ENCODE data around the gene LSM11. TPM values are rescaled to one million over a fixed set of nuclear protein-coding genes. Genes with fewer than 3 reads are reported as not detected.

The LSM11 gene
- polyA plus RNA-seq, 1 experiment = 2.5 TPM

DNA sequence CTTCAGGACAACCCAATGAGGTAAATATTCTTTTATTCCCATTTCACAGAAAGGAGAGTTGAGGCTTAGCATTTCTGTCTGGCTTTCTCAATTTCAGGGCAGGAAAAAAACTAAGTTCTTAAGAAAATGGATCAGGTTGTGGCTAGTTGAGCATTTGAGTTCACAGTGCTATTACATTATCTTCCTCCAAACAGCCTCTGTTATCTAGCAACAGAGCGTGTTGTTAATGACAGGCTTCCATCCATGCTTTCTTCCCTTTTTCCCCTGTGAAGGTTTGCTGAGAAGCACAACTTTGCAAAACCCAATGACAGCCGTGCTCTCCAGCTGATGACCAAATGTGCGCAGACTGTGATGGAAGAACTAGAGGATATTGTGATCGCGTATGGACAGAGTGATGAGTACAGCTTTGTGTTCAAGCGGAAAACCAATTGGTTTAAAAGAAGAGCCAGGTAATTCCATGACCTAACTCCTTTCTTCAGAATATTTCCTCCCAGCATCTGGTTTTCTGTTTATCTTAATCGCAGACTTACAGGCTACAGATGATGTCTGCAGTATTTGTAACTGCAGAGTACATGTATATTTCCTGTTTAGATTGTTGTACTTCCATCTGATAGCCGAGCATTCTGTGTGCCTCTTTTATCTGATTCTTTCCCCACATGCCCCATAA, 10.8 kb upstream of the LSM11 start:
- no peak for DNase-seq (ENCODE audit: low read depth, low spot score)
- Histone ChIP-seq H3K27me3 (ENCODE audit: control insufficient read depth, insufficient read depth, low read length) (no peaks in the 10 kb centered on the region), H3K27ac (ENCODE audit: low read depth, low read length) (no peak overlapping the region), H3K4me3 (ENCODE audit: low read depth, low read length) (no peak overlapping the region), H3K9me3 (ENCODE audit: control insufficient read depth, insufficient read depth, low read length) (no peaks in the 10 kb centered on the region)
- ChIA-PET POLR2A (no interaction called here), CTCF (interaction anchor here (2.4 to 3.8 kb wide), 2 partner anchors 11 to 300 kb away, joined by 10 to 47 read pairs; partner anchors contain the start of gene LSM11)
- TF ChIP-seq, protein P1, sequence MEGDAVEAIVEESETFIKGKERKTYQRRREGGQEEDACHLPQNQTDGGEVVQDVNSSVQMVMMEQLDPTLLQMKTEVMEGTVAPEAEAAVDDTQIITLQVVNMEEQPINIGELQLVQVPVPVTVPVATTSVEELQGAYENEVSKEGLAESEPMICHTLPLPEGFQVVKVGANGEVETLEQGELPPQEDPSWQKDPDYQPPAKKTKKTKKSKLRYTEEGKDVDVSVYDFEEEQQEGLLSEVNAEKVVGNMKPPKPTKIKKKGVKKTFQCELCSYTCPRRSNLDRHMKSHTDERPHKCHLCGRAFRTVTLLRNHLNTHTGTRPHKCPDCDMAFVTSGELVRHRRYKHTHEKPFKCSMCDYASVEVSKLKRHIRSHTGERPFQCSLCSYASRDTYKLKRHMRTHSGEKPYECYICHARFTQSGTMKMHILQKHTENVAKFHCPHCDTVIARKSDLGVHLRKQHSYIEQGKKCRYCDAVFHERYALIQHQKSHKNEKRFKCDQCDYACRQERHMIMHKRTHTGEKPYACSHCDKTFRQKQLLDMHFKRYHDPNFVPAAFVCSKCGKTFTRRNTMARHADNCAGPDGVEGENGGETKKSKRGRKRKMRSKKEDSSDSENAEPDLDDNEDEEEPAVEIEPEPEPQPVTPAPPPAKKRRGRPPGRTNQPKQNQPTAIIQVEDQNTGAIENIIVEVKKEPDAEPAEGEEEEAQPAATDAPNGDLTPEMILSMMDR (IDR thresholded peaks at IDR 0.05; ENCODE audit: low read depth, low read length) = no peak

DNA sequence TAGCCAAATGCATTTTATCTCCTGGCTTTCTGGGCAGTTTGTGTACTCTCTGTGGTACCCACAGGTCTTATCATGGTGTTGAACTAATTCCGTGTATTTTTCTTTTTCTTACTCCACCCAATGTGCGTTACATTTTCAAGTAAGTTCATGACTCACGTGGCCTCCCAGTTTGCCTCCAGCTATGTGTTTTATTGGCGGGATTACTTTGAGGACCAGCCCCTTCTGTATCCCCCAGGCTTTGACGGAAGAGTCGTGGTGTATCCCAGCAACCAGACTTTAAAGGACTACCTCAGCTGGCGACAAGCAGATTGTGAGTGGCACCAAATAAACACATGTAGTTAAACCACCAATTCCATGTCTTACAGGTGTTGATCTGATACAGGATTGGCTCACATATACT, 9.1 kb upstream of the LSM11 start:
- CTCF ChIA-PET = interaction anchor here (0.8 to 1.0 kb wide), 2 partner anchors 9 kb away, joined by 4 to 7 read pairs; partner anchors contain the start of gene LSM11
- TF ChIP-seq, protein P1 (IDR thresholded peaks at IDR 0.05; ENCODE audit: low read depth, low read length) = no peak
- no peaks in the 10 kb centered on the region for H3K9me3 ChIP-seq (ENCODE audit: control insufficient read depth, insufficient read depth, low read length)
- no peak overlapping the region for H3K4me3 ChIP-seq (ENCODE audit: low read depth, low read length)
- no peak for DNase-seq (ENCODE audit: low read depth, low spot score)
- POLR2A ChIA-PET = no interaction called here
- no peak overlapping the region for H3K27ac ChIP-seq (ENCODE audit: low read depth, low read length)
- H3K27me3 ChIP-seq (ENCODE audit: control insufficient read depth, insufficient read depth, low read length) = no peaks in the 10 kb centered on the region

DNA sequence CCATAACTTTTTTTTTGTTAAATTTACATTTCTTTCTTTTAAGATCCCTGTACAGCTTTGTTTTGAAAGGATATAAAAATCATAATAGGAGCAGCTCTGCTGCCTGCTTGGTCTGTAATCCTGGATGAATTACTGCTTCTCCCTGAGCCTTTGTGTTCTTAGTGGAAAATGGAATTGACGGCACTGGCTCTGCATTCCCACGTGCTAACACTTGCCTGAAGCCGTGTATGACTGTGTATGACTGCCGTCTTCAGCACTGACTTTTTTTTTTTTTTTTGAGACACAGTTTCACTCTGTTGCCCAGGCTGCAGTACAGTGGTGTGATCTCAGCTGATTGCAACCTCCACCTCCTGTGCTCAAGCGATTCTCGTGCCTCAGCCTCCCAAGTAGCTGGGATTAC, 7.5 kb upstream of the LSM11 start:
- CTCF ChIA-PET = no interaction called here
- no peak for DNase-seq (ENCODE audit: low read depth, low spot score)

DNA sequence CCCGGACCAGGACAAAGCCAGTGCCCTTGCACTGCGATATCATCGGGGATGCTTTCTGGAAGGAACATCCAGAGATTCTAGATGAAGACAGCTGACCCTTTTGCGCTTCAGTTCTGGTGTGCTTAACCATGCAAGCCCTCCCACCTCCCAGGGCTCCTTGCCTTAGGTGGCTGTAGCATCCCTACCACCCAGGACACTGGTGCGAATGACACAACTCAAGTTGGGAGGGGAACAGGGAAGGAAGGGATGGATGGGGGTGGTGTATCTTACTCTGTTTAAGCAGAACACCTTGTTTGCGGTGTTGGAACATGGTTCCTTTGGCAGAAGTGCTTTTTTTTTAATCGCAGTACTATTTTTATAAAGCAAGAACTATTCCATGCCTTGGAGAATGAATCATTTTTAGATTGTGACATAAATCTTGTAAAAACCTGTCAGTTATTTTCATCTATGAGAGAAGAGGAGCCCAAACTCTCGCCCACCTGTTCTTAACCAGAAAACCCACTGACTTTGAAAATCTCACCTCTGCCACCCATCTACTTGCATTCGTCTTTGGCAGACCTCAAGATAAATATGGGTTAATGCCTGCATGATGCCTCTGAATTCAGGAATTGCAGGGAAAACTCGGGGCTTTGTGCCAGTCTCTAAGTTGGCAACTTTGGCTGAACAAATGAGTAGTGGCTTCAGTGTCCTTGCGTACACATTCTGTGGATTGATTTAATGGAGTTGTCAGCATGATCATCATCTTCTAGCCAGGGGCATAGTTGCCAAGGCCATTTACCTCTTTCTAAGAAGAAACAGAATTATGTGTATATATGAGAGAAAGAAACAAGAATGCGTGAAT, 3.9 kb upstream of the LSM11 start:
- ChIA-PET POLR2A (no interaction called here), CTCF (interaction anchor here (1.5 to 2.4 kb wide), 2 partner anchors 268 to 411 kb away, joined by 3 to 10 read pairs; no protein-coding TSS in a partner anchor)
- Histone ChIP-seq H3K27me3 (ENCODE audit: control insufficient read depth, insufficient read depth, low read length) (no peaks in the 10 kb centered on the region), H3K9me3 (ENCODE audit: control insufficient read depth, insufficient read depth, low read length) (no peaks in the 10 kb centered on the region), H3K4me3 (ENCODE audit: low read depth, low read length) (no peak overlapping the region), H3K27ac (ENCODE audit: low read depth, low read length) (no peak overlapping the region)
- no peak for DNase-seq (ENCODE audit: low read depth, low spot score)
- TF ChIP-seq, protein P1 (IDR thresholded peaks at IDR 0.05; ENCODE audit: low read depth, low read length) = no peak

More for the DNA sequence above, 7.5 kb upstream of the LSM11 start:
- POLR2A ChIA-PET = no interaction called here
- TF ChIP-seq, protein P1 (IDR thresholded peaks at IDR 0.05; ENCODE audit: low read depth, low read length) = no peak
- no peak overlapping the region for H3K27ac ChIP-seq (ENCODE audit: low read depth, low read length)
- no peaks in the 10 kb centered on the region for H3K9me3 ChIP-seq (ENCODE audit: control insufficient read depth, insufficient read depth, low read length)
- no peaks in the 10 kb centered on the region for H3K27me3 ChIP-seq (ENCODE audit: control insufficient read depth, insufficient read depth, low read length)
- no peak overlapping the region for H3K4me3 ChIP-seq (ENCODE audit: low read depth, low read length)

DNA sequence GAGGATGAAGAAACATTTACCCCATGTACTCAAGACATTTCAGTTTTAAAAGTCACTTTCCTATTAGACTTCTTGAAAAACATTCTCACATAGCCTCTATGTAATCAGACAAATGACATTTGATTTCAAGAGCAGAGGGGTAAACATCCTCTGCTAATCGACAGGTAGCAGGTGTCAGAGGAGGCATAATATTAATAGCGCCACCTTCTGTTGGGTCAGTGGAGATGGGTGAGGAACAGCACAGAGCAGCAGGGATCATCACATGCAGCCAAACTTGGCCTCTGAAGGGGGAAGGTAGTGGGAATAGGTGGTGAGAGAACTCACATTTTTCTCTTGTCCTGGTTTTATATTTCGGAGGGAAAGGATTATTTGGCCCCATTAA, 3.3 kb upstream of the LSM11 start:
- no peak overlapping the region for H3K27ac ChIP-seq (ENCODE audit: low read depth, low read length)
- H3K4me3 ChIP-seq (ENCODE audit: low read depth, low read length) = no peak overlapping the region
- ChIA-PET POLR2A (no interaction called here), CTCF (interaction anchor here (1.8 kb wide), 1 partner anchor 308 kb away, joined by 10 read pairs; no protein-coding TSS in a partner anchor)
- no peaks in the 10 kb centered on the region for H3K9me3 ChIP-seq (ENCODE audit: control insufficient read depth, insufficient read depth, low read length)
- DNase-seq (ENCODE audit: low read depth, low spot score) = no peak
- no peaks in the 10 kb centered on the region for H3K27me3 ChIP-seq (ENCODE audit: control insufficient read depth, insufficient read depth, low read length)
- TF ChIP-seq, protein P1 (IDR thresholded peaks at IDR 0.05; ENCODE audit: low read depth, low read length) = peak; percentile 53

Data from AG04450 (cell line).